Right renal cortex interstitium (tissue), 3 donors: Measurements from ENCODE around the gene ARHGAP12. TPM values are rescaled to one million over a fixed set of nuclear protein-coding genes. Genes with fewer than 3 reads are reported as not detected.
"Not testable (repeated sequence)": the region's sequence is repeated elsewhere in the genome, so short reads cannot be mapped to it uniquely, and the experiment has no call there.

Experiments
- DNase-seq, 3 donors: peaks; one replicate each; pipeline ENCODE4 v3.0.0-alpha.2; 2013; ENCODE audit warnings: low read depth in 3 of 3, low spot score in 2 of 3
- polyA plus RNA-seq, 3 donors: library from polyadenylated mRNA; unstranded; fragments of 120-200 nt; gene quantifications; one replicate each; pipeline ENCODE4 v1.2.1, GENCODE V29; 2013; ENCODE audit not compliant: insufficient read length in 3 of 3

Gene ARHGAP12
- 10 to 100 TPM; 33.9 to 36.8 (median 35.1) TPM for polyA plus RNA-seq

- DNase-seq, result peak in 2 of 3 donors; percentile 73 to 80
These were observed at the start of gene ARHGAP12 for GRCh38 chr10:31928549-31929260. Gene ARHGAP12 (minus strand): TSS chr10:31928831. CDS start chr10:31908855, 19,976 bp downstream.

- no peak for DNase-seq
These were observed 49.5 kb upstream of the ARHGAP12 start for GRCh38 chr10:31978156-31978483.

GRCh38 chr10:31977440-31978155, 49.0 kb upstream of the ARHGAP12 start:
- DNase-seq, result no peak

GRCh38 chr10:31975157-31975765, 46.6 kb upstream of the ARHGAP12 start:
- no peak for DNase-seq

- DNase-seq, result no peak
These were observed 45.9 kb upstream of the ARHGAP12 start for GRCh38 chr10:31974434-31975124.

- no peak for DNase-seq
These were observed 43.9 kb upstream of the ARHGAP12 start for GRCh38 chr10:31972519-31973041.

GRCh38 chr10:31969847-31970246, 41.2 kb upstream of the ARHGAP12 start:
- not testable (repeated sequence) for DNase-seq

- no peak for DNase-seq
These were observed 35.0 kb upstream of the ARHGAP12 start for GRCh38 chr10:31963589-31963980.

GRCh38 chr10:31962826-31963588, 34.4 kb upstream of the ARHGAP12 start:
- DNase-seq, result no peak

- DNase-seq, result no peak
These were observed 32.8 kb upstream of the ARHGAP12 start for GRCh38 chr10:31961277-31962074.

GRCh38 chr10:31959461-31960173, 31.0 kb upstream of the ARHGAP12 start:
- no peak for DNase-seq

GRCh38 chr10:31958856-31959255, 30.2 kb upstream of the ARHGAP12 start:
- DNase-seq, result no peak

- no peak for DNase-seq
These were observed 27.7 kb upstream of the ARHGAP12 start for GRCh38 chr10:31956200-31956946.

GRCh38 chr10:31954410-31955191, 26.0 kb upstream of the ARHGAP12 start:
- no peak for DNase-seq

GRCh38 chr10:31953480-31953879, 24.8 kb upstream of the ARHGAP12 start:
- no peak for DNase-seq

- no peak for DNase-seq
These were observed 24.4 kb upstream of the ARHGAP12 start for GRCh38 chr10:31953080-31953479.

- no peak for DNase-seq
These were observed 23.4 kb upstream of the ARHGAP12 start for GRCh38 chr10:31952066-31952465.
